Uterus (tissue), 4 donors: Measurements from ENCODE around the gene ANKRD11. TPM values are rescaled to one million over a fixed set of nuclear protein-coding genes. Genes with fewer than 3 reads are reported as not detected.
"Not testable (repeated sequence)": the region's sequence is repeated elsewhere in the genome, so short reads cannot be mapped to it uniquely, and the experiment has no call there.

ENCODE experiments used
- DNase-seq, 2 donors: peaks; one replicate each; pipeline ENCODE4 v3.0.0-alpha.2; 2019 to 2020
- H3K27ac ChIP-seq, 2 donors: fragments of 200-600 bp; sonication (generic); 1 replicate in 1 of 2; 2 replicates in 1 of 2; pipeline ENCODE4 v1.5.1; 2016 to 2018
- H3K27me3 ChIP-seq, 2 donors: fragments of 200-600 bp; sonication (generic); one replicate each; pipeline ENCODE4 v1.5.1; 2018 to 2019; ENCODE audit warnings: control low read depth in 1 of 2
- H3K36me3 ChIP-seq, 2 donors: fragments of 200-600 bp; sonication (generic); one replicate each; pipeline ENCODE4 v1.5.1; 2019; ENCODE audit warnings: control low read depth in 1 of 2
- H3K4me1 ChIP-seq, 2 donors: fragments of 200-600 bp; sonication (generic); one replicate each; pipeline ENCODE4 v1.5.1; 2018 to 2019; ENCODE audit warnings: control low read depth in 1 of 2
- H3K4me3 ChIP-seq, 2 donors: fragments of 200-600 bp; sonication (generic); 1 replicate in 1 of 2; 2 replicates in 1 of 2; pipeline ENCODE4 v1.5.1; 2018 to 2019; ENCODE audit warnings: mild to moderate bottlenecking in 1 of 2
- H3K9me3 ChIP-seq, 2 donors: fragments of 200-600 bp; sonication (generic); one replicate each; pipeline ENCODE4 v1.5.1; 2019; ENCODE audit warnings: control low read depth in 1 of 2
- POLR2A ChIP-seq, 2 donors: fragments of 450-650 bp; IDR thresholded peaks; one replicate each; pipeline ENCODE4 v1.6.1; 2016; ENCODE audit warnings: antibody characterized with exemption in 2 of 2, mild to moderate bottlenecking in 1 of 2, moderate library complexity in 1 of 2
- intact Hi-C: fragments of 100-400 bp; cut with DNase I; formaldehyde crosslinking; loops from one replicate; pipeline ENCODE4 v1.15.1; 2023; ENCODE audit warnings: low total_unique reads
- total RNA-seq, 4 donors: library from RNA; depleted of rRNA in 3 of 4; stranded (reverse); fragments of >200 nt in 3 of 4; gene quantifications; one replicate each; pipeline versions ENCODE4 v1.1.0 to v1.2.4, GENCODE V29; 2014 to 2023
- TF ChIP-seq, protein P1 (sequence below), 4 experiments: fragments of 200-600 bp in 2 of 4; fragments of 450-650 bp in 2 of 4; sonication (generic) in 2 of 4; IDR thresholded peaks; one replicate each; pipeline ENCODE4 v1.5.1; 2016 to 2019; ENCODE audit warnings: antibody characterized with exemption in 4 of 4, mild to moderate bottlenecking in 2 of 4, moderate library complexity in 1 of 4
- donor health status: DM: yes; HTN: yes; CAD: no.

Gene ANKRD11
- total RNA-seq, 4 donors from 2014 or later: 20.5 to 182 (median 45.5) TPM

DNA sequence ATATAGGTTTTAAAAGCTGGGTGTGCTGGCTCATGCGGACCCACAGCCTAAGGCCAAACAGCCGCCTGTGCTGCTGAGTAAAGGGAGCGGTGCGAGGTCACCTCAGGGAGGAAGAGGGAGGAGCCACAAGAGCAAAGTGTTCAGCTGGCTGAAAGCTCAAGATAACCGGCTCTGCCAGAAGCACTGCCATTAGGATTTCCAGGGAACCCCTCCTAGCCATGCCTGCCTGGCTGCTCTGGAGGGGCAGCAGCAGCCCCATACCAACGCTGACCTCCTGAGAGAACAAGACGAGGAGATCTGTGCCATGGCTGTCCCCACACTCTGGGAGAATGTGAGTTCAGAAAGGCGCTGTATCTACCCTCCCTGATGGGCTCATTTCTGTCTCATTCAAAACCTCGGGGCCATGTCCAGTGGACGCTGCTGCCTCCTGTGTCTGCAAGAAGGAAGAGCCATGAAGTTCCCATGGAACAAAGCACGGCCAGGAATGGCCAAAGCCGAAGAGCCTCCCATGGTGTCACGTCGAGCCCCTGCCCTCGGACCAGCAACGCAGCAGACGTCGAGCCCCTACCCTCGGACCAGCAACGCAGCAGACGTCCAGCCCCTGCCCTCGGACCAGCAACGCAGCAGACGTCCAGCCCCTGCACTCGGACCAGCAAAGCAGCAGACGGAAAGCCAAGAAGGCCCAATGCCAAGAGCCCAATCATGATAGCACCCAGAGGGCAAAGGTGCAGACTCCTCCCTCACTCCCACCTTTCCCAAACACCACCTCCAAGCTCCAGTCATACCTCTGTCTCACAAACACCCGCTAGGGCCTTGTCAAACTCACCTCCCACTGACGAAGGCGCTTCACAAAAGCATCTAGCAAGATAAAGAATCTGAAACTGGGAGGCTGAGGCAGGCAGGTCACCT, 107.0 kb downstream of the ANKRD11 start:
- H3K36me3 ChIP-seq: no peaks in the 10 kb centered on the region
- no peak overlapping the region for H3K27ac ChIP-seq
- H3K4me3 ChIP-seq: no peak overlapping the region
- H3K4me1 ChIP-seq: peaks cover 0 to 14% of the 10 kb centered on the region in 2 donors
- H3K9me3 ChIP-seq: no peaks in the 10 kb centered on the region
- TF ChIP-seq, protein P1, sequence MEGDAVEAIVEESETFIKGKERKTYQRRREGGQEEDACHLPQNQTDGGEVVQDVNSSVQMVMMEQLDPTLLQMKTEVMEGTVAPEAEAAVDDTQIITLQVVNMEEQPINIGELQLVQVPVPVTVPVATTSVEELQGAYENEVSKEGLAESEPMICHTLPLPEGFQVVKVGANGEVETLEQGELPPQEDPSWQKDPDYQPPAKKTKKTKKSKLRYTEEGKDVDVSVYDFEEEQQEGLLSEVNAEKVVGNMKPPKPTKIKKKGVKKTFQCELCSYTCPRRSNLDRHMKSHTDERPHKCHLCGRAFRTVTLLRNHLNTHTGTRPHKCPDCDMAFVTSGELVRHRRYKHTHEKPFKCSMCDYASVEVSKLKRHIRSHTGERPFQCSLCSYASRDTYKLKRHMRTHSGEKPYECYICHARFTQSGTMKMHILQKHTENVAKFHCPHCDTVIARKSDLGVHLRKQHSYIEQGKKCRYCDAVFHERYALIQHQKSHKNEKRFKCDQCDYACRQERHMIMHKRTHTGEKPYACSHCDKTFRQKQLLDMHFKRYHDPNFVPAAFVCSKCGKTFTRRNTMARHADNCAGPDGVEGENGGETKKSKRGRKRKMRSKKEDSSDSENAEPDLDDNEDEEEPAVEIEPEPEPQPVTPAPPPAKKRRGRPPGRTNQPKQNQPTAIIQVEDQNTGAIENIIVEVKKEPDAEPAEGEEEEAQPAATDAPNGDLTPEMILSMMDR (IDR thresholded peaks at IDR 0.05): no peak
- no peak for TF ChIP-seq POLR2A (IDR thresholded peaks at IDR 0.05)
- DNase-seq: no peak
- H3K27me3 ChIP-seq: no peaks in the 10 kb centered on the region
- intact Hi-C loops: no loop called here

DNA sequence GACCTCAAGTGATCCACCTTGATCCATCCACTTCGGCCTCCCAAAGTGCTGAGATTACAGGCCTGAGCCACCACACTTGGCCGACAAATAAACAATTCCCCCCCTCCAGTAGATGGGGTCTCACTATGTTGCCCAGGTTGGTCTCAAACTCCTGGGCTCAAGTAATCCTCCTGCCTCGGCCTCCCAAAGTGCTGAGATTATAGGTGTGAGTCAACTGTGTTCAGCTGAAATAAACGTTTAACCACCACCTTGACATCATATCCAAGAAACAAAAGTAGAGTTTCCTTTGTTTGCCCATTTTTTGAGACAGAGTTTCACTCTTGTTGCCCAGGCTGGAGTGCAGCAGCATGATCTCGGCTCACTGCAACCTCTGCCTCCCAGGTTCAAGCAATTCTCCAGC, 107.8 kb downstream of the ANKRD11 start:
- H3K4me1 ChIP-seq: peaks cover 0 to 14% of the 10 kb centered on the region in 2 donors
- H3K4me3 ChIP-seq, H3K27me3 ChIP-seq, intact Hi-C loops, DNase-seq, H3K36me3 ChIP-seq, H3K27ac ChIP-seq, H3K9me3 ChIP-seq: not testable (repeated sequence)

DNA sequence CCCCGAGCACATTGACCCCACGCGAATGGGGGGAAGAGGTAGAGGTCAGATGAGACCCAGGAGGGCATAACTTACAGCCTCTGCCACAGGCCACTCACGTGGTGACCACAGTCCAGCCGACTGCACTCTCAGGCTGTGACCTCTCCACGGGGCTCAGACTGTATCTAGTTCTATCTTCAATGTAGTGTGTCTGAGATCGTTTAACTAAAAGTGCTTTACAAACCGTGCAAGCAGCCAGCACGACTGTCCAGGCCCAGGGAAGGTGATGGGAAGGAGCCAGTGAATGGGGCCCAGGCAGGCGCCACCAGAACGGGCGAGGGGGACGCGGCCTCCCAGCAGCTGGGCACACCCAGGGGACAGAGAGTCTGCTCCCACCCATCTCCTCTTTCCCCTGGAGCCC, 108.6 kb downstream of the ANKRD11 start:
- Histone ChIP-seq H3K9me3 (no peaks in the 10 kb centered on the region), H3K4me1 (peaks cover 0 to 14% of the 10 kb centered on the region in 2 donors), H3K27ac (no peak overlapping the region), H3K36me3 (no peaks in the 10 kb centered on the region), H3K27me3 (no peaks in the 10 kb centered on the region), H3K4me3 (no peak overlapping the region)
- no peak for DNase-seq
- no peak for TF ChIP-seq POLR2A (IDR thresholded peaks at IDR 0.05)
- TF ChIP-seq, protein P1 (IDR thresholded peaks at IDR 0.05): no peak
- intact Hi-C loops: no loop called here

DNA sequence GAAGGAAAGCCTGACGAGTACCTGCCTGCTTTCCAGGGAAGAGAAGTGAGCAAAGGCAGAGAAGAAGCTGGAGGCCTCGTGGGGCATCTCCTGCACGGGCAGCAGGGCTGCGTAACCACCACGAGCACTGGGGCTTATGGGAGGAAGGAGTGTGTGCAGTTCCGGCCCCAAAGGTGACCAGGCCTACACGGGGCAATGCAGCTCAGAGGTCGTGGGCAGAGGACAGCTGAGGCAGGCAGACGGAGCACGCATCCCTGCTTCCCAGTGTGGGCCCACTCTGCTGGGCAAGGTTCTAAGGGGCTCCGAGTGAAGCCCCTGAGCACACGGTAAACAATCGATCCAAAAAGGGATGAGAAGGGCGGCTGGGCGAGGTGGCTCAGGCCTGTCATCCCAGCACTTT, 109.7 kb downstream of the ANKRD11 start:
- Histone ChIP-seq H3K9me3 (no peaks in the 10 kb centered on the region), H3K4me1 (peaks cover 0 to 14% of the 10 kb centered on the region in 2 donors), H3K27me3 (no peaks in the 10 kb centered on the region), H3K27ac (no peak overlapping the region), H3K36me3 (no peaks in the 10 kb centered on the region), H3K4me3 (no peak overlapping the region)
- intact Hi-C loops: no loop called here
- TF ChIP-seq POLR2A (IDR thresholded peaks at IDR 0.05): no peak
- TF ChIP-seq, protein P1 (IDR thresholded peaks at IDR 0.05): no peak
- no peak for DNase-seq

DNA sequence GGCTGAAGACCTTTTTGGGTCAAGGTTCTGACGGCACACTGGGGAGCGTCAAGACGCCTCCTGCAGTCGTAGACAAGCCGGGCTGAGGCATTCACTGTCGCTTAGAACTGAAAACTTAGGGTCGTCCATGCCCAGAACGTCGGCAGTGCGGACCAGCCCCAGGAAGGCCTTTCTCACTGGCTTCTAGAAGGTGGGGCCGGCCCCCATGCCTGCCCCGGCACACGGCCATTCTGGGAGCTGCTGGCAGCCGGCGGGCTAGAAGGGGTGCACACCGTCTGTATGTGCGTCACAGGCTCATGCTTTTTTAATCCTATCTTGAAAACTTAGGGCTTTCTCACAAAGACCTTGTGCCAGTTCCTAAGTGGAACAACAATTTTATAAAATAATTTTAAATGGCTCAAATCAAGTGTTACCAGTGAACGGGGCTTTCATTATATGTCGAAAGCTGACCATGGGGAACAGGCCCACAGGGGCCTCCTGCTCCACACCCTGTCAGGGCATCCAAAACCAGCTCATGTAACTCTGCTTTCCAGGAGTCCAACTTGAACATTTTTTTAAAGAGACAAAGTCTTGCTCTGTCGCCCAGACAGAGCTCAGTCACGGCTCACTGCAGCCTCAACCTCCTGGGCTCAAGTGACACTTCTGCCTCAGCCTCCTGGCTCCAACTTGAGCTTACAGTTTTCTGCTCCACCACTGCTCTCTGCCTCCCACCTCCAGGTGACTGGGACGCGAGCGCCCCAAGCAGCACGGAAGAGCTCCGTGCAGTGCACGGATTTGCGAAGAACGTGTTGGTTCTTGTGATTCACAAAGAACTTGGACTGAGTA, 111.2 kb downstream of the ANKRD11 start:
- H3K4me3 ChIP-seq: peak overlapping the region in 1 of 2 donors; percentile 9
- H3K27me3 ChIP-seq: no peaks in the 10 kb centered on the region
- no peak for TF ChIP-seq POLR2A (IDR thresholded peaks at IDR 0.05)
- TF ChIP-seq, protein P1 (IDR thresholded peaks at IDR 0.05): no peak
- intact Hi-C loops: no loop called here
- peaks cover 0 to 14% of the 10 kb centered on the region in 2 donors for H3K4me1 ChIP-seq
- no peak overlapping the region for H3K27ac ChIP-seq
- no peaks in the 10 kb centered on the region for H3K36me3 ChIP-seq
- no peaks in the 10 kb centered on the region for H3K9me3 ChIP-seq
- DNase-seq: no peak
